ENCODE results near the gene APBA2. TPM values are rescaled to one million over a fixed set of nuclear protein-coding genes. Genes with fewer than 3 reads are reported as not detected.

Gene APBA2
- total and polyA plus RNA-seq, 2 of the 4 experiments (the other 2 are of a cell fraction), result 21.7 to 33.0 TPM

GRCh38 chr15:29106116-29106515 lies 220.3 kb downstream of the APBA2 start:
- intact Hi-C loops (cut with micrococcal nuclease) (no loop called here), in situ Hi-C loops (cut with MboI; ENCODE audit: low sequenced_read_pairs) (no loop called here), dilution Hi-C loops (cut with HindIII; ENCODE audit: low sequenced_read_pairs, unreplicated experiment) (no loop called here)
- H4K8ac ChIP-seq (ENCODE audit: low read depth in 2 of 2, low read length in 2 of 2), result no peak overlapping the region
- no peak for ATAC-seq (ENCODE audit: low read depth)
- no peak overlapping the region for H4K91ac ChIP-seq (ENCODE audit: insufficient read depth, low read depth, low read length)
- no peak overlapping the region for H2AK9ac ChIP-seq (replicated peaks; ENCODE audit: low read depth, low read length, poor library complexity)
- H3K18ac ChIP-seq (ENCODE audit: low read depth, low read length), result no peak overlapping the region
- H2BK120ac ChIP-seq (ENCODE audit: low read depth, low read length), result no peak overlapping the region
- H3K27ac ChIP-seq (ENCODE audit: insufficient read depth, low read length), result no peak overlapping the region
- no peak overlapping the region for H2AK5ac ChIP-seq (ENCODE audit: low read depth, low read length)
- H3K56ac ChIP-seq (ENCODE audit: extremely low read depth, insufficient read depth, low read length), result no peak overlapping the region
- H3K36me3 ChIP-seq (ENCODE audit: control insufficient read depth, insufficient read depth, low read length), result peaks cover 15% of the 10 kb centered on the region
- no peak for DNase-seq
- H3K14ac ChIP-seq (replicated peaks; ENCODE audit: low read depth, low read length), result no peak overlapping the region
- no peaks in the 10 kb centered on the region; a peak in 1 of 4 replicates for H3K79me1 ChIP-seq (ENCODE audit: low read depth in 1 of 2, low read length in 2 of 2)
- H3K4ac ChIP-seq (ENCODE audit: low read depth, low read length), result no peak overlapping the region
- H2AFZ ChIP-seq (replicated peaks; ENCODE audit: low read length, poor library complexity), result no peak overlapping the region
- no peaks in the 10 kb centered on the region for H3K9me3 ChIP-seq (ENCODE audit: control insufficient read depth, insufficient read depth, low read length)
- H3K9me1 ChIP-seq (ENCODE audit: insufficient read depth, low read length), result no peaks in the 10 kb centered on the region
- no TSS peak for BruUV-seq (replicated peaks)
- CTCF ChIA-PET, result interaction anchor here (0.6 to 1.1 kb wide), 2 partner anchors 19 to 855 kb away, joined by 3 read pairs; no protein-coding TSS in a partner anchor
- 88% methylated on average over 2 of the region's 4 CpGs; no CpG with 5 or more reads in 1 of the 2 experiments for WGBS, 2 experiments (ENCODE audit: extremely low coverage in 2 of 2, insufficient read length in 1 of 2)
- no peak for TF ChIP-seq RAD21 (IDR thresholded peaks at IDR 0.05; ENCODE audit: low read length)
- no peak for TF ChIP-seq MXI1 (IDR thresholded peaks at IDR 0.05; ENCODE audit: borderline replicate concordance, low read depth, low read length)
- no peak for TF ChIP-seq CTCF (conservative IDR thresholded peaks at IDR 0.05; ENCODE audit: low read depth, low read length)
- TF ChIP-seq FOS (IDR thresholded peaks at IDR 0.05; ENCODE audit: low read depth, low read length), result no peak
- TF ChIP-seq SMC3 (IDR thresholded peaks at IDR 0.05; ENCODE audit: low read depth, low read length), result no peak
- no peak for TF ChIP-seq MAZ (IDR thresholded peaks at IDR 0.05; ENCODE audit: borderline replicate concordance, low read depth, low read length)
- no peak for TF ChIP-seq RFX5 (IDR thresholded peaks at IDR 0.05; ENCODE audit: low read depth, low read length)
- TF ChIP-seq MAFK (IDR thresholded peaks at IDR 0.05; ENCODE audit: low read depth, low read length), result no peak
- no peak for TF ChIP-seq NFE2L2 (IDR thresholded peaks at IDR 0.05; ENCODE audit: low read depth, low read length)
- TF ChIP-seq ELK1 (IDR thresholded peaks at IDR 0.05; ENCODE audit: borderline replicate concordance, low read depth, low read length), result no peak
- TF ChIP-seq CHD1 (IDR thresholded peaks at IDR 0.05; ENCODE audit: low read depth, low read length), result no peak
- no peak for TF ChIP-seq POLR2A (IDR thresholded peaks at IDR 0.05; ENCODE audit: low read depth, low read length)
- no peak for TF ChIP-seq USF2 (IDR thresholded peaks at IDR 0.05; ENCODE audit: low read depth, low read length)
- no peak for TF ChIP-seq CEBPB (IDR thresholded peaks at IDR 0.05; ENCODE audit: low read depth, low read length)
- no peak for TF ChIP-seq BHLHE40 (IDR thresholded peaks at IDR 0.05; ENCODE audit: low read depth, low read length)
- no peak for TF ChIP-seq RCOR1 (IDR thresholded peaks at IDR 0.05; ENCODE audit: insufficient replicate concordance, low read length)
- H4K20me1 ChIP-seq (ENCODE audit: insufficient read depth, low read length), result no peaks in the 10 kb centered on the region; the same call in 1 of the 2 replicates
- H3K4me2 ChIP-seq (ENCODE audit: low read depth, low read length), result no peak overlapping the region
- H3K9ac ChIP-seq (ENCODE audit: low read depth, low read length), result no peak overlapping the region
- POLR2A ChIA-PET (ENCODE audit: unreplicated experiment), result no interaction called here
- no peak overlapping the region for H3K23ac ChIP-seq (ENCODE audit: low read depth, low read length)
- H3K4me1 ChIP-seq (ENCODE audit: control insufficient read depth, insufficient read depth, low read length), result no peaks in the 10 kb centered on the region
- H3K4me3 ChIP-seq (ENCODE audit: insufficient read depth, low read depth, low read length), result no peak overlapping the region
- no peaks in the 10 kb centered on the region for H3K27me3 ChIP-seq (ENCODE audit: control insufficient read depth, insufficient read depth, low read length)
- no peak overlapping the region for H2BK15ac ChIP-seq (ENCODE audit: low read depth, low read length)
- H4K5ac ChIP-seq (ENCODE audit: low read depth, low read length), result no peak overlapping the region
- no peak overlapping the region for H2BK20ac ChIP-seq (ENCODE audit: low read depth, low read length)
- H2BK5ac ChIP-seq (ENCODE audit: low read depth, low read length, poor library complexity, severe bottlenecking), result no peak overlapping the region
